GM12872 (cell line): ENCODE results near the gene ZNF536.

ENCODE experiments used
- CTCF ChIP-seq: IDR thresholded peaks from 3 replicates; pipeline ENCODE4 v1.5.1; 2011; ENCODE audit warnings: low read depth, mild to moderate bottlenecking, low read length, moderate library complexity; ENCODE audit not compliant: insufficient read depth

The ZNF536 gene

GRCh38 chr19:30402436-30403202 is 30.4 kb downstream of the ZNF536 start:
- no peak for TF ChIP-seq CTCF

GRCh38 chr19:30403203-30403985 is 31.2 kb downstream of the ZNF536 start:
- no peak for TF ChIP-seq CTCF

GRCh38 chr19:30406220-30407067 is 34.3 kb downstream of the ZNF536 start:
- TF ChIP-seq CTCF, result peak; percentile 32; the same call in 2 of the 3 replicates

- TF ChIP-seq CTCF, result no peak
These were observed 35.0 kb downstream of the ZNF536 start for GRCh38 chr19:30407068-30407709.

- no peak for TF ChIP-seq CTCF
These were observed 36.6 kb downstream of the ZNF536 start for GRCh38 chr19:30408734-30409301.

- TF ChIP-seq CTCF, result no peak
These were observed 39.5 kb downstream of the ZNF536 start for GRCh38 chr19:30411714-30412113.

GRCh38 chr19:30416375-30416774 is 44.2 kb downstream of the ZNF536 start:
- no peak for TF ChIP-seq CTCF
